ENCODE measurements around the gene RBM4B. TPM values are rescaled to one million over a fixed set of nuclear protein-coding genes. Genes with fewer than 3 reads are reported as not detected.

RBM4B gene
- total RNA-seq, 6 donors from 2014 or later = 7.3 to 27.2 (median 13.9) TPM

GRCh38 chr11:66625041-66625751 lies 52.5 kb downstream of the RBM4B start:
- no peaks in the 10 kb centered on the region for H3K9me3 ChIP-seq
- H3K27ac ChIP-seq = no peak overlapping the region
- no peaks in the 10 kb centered on the region for H3K27me3 ChIP-seq
- 95 to 98% methylated on average over 13 to 26 of the region's 26 CpGs for WGBS, 2 donors
- ATAC-seq (ENCODE audit: low FRiP score in 2 of 2) (peak in 1 of 2 donors; percentile 47), DNase-seq (peak in 1 of 2 donors; percentile 69)
- no peak overlapping the region for H3K4me3 ChIP-seq
- peaks cover 32 to 78% (median 55%) of the 10 kb centered on the region in 4 donors for H3K36me3 ChIP-seq
- H3K4me1 ChIP-seq = peaks cover 29 to 54% (median 32%) of the 10 kb centered on the region in 4 donors
- no peak for TF ChIP-seq POLR2A (IDR thresholded peaks at IDR 0.05)
- TF ChIP-seq CTCF (IDR thresholded peaks at IDR 0.05) = no peak
- no peak for TF ChIP-seq POLR2AphosphoS5 (IDR thresholded peaks at IDR 0.05)
- no peak for TF ChIP-seq EP300 (IDR thresholded peaks at IDR 0.05)

GRCh38 chr11:66624450-66624849 lies 53.2 kb downstream of the RBM4B start:
- no peak overlapping the region for H3K4me3 ChIP-seq

GRCh38 chr11:66619080-66619554 lies 58.6 kb downstream of the RBM4B start:
- peak overlapping the region; percentile 40 to 96 (median 95) for H3K27ac ChIP-seq
- H3K9me3 ChIP-seq = no peaks in the 10 kb centered on the region
- H3K4me1 ChIP-seq = peaks cover 58 to 75% (median 62%) of the 10 kb centered on the region in 4 donors
- WGBS, 2 donors = 44 to 49% methylated on average over 4 of the region's 4 CpGs
- peak overlapping the region in 3 of 4 donors; percentile 76 to 88 (median 78) for H3K4me3 ChIP-seq
- TF ChIP-seq CTCF (IDR thresholded peaks at IDR 0.05) (no peak), POLR2AphosphoS5 (IDR thresholded peaks at IDR 0.05) (no peak), EP300 (IDR thresholded peaks at IDR 0.05) (no peak), POLR2A (IDR thresholded peaks at IDR 0.05) (no peak)
- H3K27me3 ChIP-seq = no peaks in the 10 kb centered on the region
- H3K36me3 ChIP-seq = peaks cover 2 to 33% (median 4%) of the 10 kb centered on the region in 4 donors
- DNase-seq = no peak
- ATAC-seq (ENCODE audit: low FRiP score in 2 of 2) = peak in 1 of 2 donors; percentile 5

More at GRCh38 chr11:66624450-66624849, 53.2 kb downstream of the RBM4B start:
- TF ChIP-seq EP300 (IDR thresholded peaks at IDR 0.05) = no peak
- TF ChIP-seq CTCF (IDR thresholded peaks at IDR 0.05) = no peak
- no peak for TF ChIP-seq POLR2A (IDR thresholded peaks at IDR 0.05)
- TF ChIP-seq POLR2AphosphoS5 (IDR thresholded peaks at IDR 0.05) = no peak
- Histone ChIP-seq H3K36me3 (peaks cover 32 to 70% (median 55%) of the 10 kb centered on the region in 4 donors), H3K9me3 (no peaks in the 10 kb centered on the region), H3K27me3 (no peaks in the 10 kb centered on the region), H3K4me1 (peaks cover 32 to 60% (median 37%) of the 10 kb centered on the region in 4 donors), H3K27ac (no peak overlapping the region)
- 93 to 96% methylated on average over 16 of the region's 16 CpGs for WGBS, 2 donors
- ATAC-seq (ENCODE audit: low FRiP score in 2 of 2) = no peak
- DNase-seq = peak in 1 of 2 donors; percentile 60

GRCh38 chr11:66617155-66617834 lies 60.4 kb downstream of the RBM4B start:
- peaks cover 46 to 58% (median 50%) of the 10 kb centered on the region in 4 donors for H3K4me1 ChIP-seq

More at GRCh38 chr11:66617155-66617834, 60.4 kb downstream of the RBM4B start:
- ATAC-seq (ENCODE audit: low FRiP score in 2 of 2) (peak; percentile 70 to 81), DNase-seq (peak in 1 of 2 donors; percentile 91)
- H3K27me3 ChIP-seq = no peaks in the 10 kb centered on the region
- peak overlapping the region; percentile 95 to 97 (median 96) for H3K27ac ChIP-seq
- 0% methylated on average over 13 to 31 of the region's 38 CpGs for WGBS, 2 donors
- H3K4me3 ChIP-seq = peak overlapping the region; percentile 62 to 88 (median 77)
- peak in 1 of 4 donors; percentile 9 for TF ChIP-seq POLR2A (IDR thresholded peaks at IDR 0.05)
- TF ChIP-seq POLR2AphosphoS5 (IDR thresholded peaks at IDR 0.05) = peak in 1 of 2 donors; percentile 9
- TF ChIP-seq CTCF (IDR thresholded peaks at IDR 0.05) = no peak
- H3K36me3 ChIP-seq = peaks cover 0 to 16% (median 0%) of the 10 kb centered on the region in 4 donors
- no peaks in the 10 kb centered on the region for H3K9me3 ChIP-seq

Measured in upper lobe of left lung (tissue), 6 donors.